HG02840 (cell line): ENCODE results near the gene CRTAC1.

Experiments used
- ATAC-seq: cut with Tn5 transposase; IDR thresholded peaks from one replicate; pipeline ENCODE4 v1.9.1; 2021; ENCODE audit warnings: mild to moderate bottlenecking, moderate library complexity, moderate number of reproducible peaks; ENCODE audit not compliant: unreplicated experiment, low FRiP score

CRTAC1 gene

GRCh38 chr10:97925308-97925938 is 105.0 kb downstream of the CRTAC1 start:
- ATAC-seq: no peak

- no peak for ATAC-seq
Measured at GRCh38 chr10:97924678-97925077, 105.7 kb downstream of the CRTAC1 start.

DNA sequence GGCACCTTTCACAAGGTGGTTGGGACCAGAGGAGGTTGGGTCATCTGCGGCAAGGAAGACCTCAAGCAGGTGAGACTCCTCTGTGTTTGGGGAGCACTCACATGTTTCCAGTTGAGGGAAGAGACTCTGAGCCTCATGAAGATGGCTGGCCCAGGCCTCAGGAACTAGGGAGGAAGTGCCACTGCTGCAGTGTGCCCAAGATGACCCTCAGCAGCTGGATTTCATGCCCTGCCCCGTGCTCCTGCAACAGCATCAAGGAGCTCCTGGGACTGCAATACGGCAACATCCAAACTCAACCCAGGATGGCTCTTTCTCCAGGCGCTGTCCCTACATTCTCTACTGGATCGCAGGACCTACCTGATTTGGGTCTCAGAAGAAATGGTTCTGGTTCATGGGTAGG is 106.9 kb downstream of the CRTAC1 start:
- no peak for ATAC-seq

GRCh38 chr10:97923057-97923456 is 107.4 kb downstream of the CRTAC1 start:
- ATAC-seq: no peak

- no peak for ATAC-seq
Measured at GRCh38 chr10:97922022-97922758, 108.2 kb downstream of the CRTAC1 start.

DNA sequence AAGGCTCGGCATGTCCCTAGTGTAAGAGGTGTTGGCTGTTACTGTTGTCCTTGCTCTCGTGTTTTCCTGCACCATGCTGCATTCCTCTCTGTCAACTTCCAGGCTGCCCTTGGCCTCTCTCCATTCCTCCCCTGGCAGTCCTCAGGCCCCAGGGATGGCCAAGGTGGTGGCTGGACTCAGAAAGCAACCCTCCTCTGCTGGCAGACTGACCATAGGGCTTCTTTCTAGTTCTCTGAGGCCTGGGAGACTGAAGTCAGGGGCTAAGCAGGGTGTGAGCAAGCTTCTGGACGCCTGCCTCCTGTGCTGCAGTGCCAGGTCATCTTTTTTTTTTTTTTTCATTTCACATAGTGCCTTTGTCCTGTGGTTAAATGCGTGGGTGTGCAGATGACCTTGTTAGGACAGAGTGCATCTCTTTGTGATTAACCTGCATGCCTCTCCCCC is 108.8 kb downstream of the CRTAC1 start:
- no peak for ATAC-seq

DNA sequence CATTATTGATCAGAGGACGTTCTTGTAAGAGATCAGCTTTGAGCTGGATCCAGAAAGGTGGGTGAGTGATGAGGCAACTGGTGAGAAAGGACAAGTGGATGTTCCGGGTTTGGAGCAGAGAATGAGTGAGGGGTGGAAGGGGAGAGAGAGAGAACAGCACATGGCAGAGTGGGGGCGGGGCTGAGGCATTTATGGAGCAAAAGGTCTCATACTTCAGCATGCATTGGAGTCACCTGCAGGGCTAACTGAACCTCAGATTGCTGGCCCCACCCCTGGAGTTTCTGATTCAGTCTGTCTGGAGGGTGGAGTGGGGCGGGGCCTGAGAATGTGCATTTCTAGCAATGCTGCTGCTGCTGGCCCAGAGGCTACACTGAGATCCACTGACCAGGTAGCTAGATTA is 109.6 kb downstream of the CRTAC1 start:
- no peak for ATAC-seq

- ATAC-seq: no peak
Measured at GRCh38 chr10:97919012-97919411, 111.4 kb downstream of the CRTAC1 start.

GRCh38 chr10:97916586-97916985 is 113.8 kb downstream of the CRTAC1 start:
- ATAC-seq: no peak

DNA sequence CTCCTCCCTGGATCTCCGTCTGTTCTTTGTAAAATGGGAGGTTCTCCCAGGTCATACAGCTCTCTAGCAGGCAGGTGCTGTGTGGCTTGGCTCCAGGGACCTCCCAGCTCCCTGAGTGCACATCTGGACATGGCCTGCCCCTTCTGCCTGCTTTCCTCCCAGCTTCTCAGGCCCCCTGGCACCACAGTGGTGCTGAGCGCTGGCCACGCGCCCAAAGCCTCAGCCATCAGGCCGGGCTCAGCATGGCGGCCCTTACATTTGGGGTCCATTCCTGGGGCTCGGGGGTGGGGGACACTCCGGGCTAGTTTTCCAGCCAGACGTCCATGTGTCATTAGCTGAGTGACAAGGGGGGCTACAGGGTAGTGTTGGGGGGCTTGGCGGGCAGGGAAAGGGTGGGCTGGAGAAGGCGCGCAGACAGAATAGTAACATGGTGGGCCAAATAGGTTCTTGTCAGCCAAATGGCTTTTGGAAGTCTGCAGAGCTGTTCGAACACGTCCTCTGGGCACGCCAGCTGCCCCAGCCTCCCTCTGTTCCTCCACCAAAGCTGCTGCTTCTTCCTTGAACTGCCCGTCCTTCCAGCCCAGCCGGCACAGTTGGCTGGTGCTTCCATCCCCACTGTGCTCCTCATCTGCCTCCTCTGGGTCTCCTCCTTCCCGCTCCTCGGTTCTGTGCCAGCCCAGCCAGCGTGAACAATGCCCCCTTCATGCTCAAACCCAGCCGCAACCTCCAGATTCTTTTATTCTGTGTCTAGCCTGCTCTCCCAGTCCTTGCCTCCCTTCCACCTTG is 114.9 kb downstream of the CRTAC1 start:
- ATAC-seq: no peak

- no peak for ATAC-seq
Measured at GRCh38 chr10:97914837-97915211, 115.6 kb downstream of the CRTAC1 start.

- ATAC-seq: no peak
Measured at GRCh38 chr10:97914171-97914836, 116.1 kb downstream of the CRTAC1 start.

GRCh38 chr10:97913614-97914013 is 116.8 kb downstream of the CRTAC1 start:
- ATAC-seq: no peak

DNA sequence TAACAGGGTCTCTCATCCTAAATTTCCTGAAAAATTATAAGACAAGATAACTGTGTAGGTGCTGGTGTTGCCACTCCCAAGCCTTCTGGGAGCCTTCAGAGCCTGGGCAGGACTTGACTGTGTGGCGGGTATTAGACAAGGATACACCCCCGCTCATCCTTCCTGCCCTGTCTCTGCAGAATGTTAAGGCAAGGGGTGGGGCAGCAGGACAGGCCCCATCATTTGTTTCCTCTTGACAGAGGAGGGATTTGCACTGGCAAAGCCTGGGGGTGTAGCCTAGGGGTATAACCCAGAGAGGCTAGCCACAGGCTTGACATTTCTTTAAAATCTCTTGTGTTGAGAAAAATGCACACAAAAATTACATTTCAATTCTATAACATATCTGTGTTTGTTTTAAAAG is 117.2 kb downstream of the CRTAC1 start:
- ATAC-seq: no peak

DNA sequence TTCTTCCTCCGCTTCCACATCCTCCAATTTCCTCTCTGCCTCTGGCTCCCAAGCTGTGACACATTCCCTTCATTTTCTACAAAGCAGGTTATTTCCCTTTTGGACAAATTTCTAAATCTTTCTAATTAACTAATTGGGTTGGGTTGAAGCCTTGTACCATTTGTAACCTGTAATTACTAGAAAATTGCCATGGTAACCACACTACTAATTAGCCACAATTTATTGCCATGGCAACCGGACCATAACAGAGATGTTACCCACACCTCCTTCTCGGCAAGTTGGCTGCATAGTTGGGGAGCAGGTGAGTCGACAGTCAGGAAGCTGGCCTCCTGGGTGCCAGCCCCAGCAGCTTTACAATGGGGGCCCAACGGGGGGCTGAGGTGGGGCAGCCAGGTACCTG is 119.2 kb downstream of the CRTAC1 start:
- ATAC-seq: no peak

DNA sequence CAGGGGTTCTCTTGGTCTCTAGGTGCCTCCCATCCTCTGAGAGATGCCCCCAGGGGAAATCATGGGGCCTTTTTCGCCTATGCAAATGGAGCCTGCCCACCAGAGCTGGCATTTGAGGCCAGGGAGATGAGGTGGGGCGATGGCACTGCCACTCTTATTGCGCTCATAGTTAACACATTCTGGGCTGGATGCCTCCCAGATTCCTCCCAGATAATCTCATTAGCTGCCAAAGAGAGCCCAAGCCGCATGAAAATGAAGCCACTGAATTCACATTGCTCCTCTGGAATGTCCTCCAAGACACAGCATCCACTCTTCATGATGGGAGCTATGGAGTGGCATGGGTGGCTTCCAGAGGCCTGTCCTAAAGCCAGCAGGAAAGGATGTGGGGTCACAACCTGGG is 119.8 kb downstream of the CRTAC1 start:
- no peak for ATAC-seq

- no peak for ATAC-seq
Measured at GRCh38 chr10:97907830-97908229, 122.6 kb downstream of the CRTAC1 start.

- no peak for ATAC-seq
Measured at GRCh38 chr10:97907211-97907610, 123.2 kb downstream of the CRTAC1 start.

DNA sequence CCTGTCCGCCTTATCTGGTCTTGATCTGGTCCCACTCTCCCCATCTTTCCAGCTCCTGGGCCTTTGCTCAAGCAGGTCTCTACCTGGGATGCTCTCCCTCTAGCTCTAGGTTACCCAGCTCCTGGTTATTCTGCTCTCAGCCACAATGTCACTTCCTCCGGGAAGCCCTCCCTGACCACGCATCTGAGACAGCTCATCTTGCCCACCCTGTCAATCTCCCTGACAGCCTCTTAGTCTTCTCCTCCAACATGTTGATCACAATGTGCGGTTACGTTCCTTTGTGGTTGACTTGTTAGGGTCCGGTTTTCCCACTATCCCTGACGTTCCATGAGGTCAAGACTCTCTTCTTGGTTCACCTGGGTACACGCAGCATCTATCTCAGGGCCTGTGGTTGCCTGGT is 125.1 kb downstream of the CRTAC1 start:
- ATAC-seq: no peak

DNA sequence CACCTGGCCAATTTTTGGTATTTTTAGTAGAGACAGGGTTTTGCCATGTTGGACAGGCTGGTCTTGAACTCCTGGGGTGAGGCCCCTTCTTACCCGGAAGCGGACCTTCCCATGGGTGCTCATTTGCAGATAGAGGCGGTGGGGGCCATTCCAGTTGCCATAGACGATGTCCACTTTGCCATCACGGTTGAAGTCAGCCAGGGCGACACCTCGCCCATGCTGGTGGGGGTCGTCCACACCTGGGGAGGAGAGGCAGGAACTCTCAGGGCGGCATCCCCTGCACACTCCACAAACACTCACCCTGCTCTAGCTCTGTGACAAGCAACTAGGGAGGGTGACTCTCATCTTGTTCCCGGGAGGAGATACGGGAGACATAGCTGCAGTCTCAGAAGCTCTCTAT is 125.8 kb downstream of the CRTAC1 start:
- no peak for ATAC-seq

GRCh38 chr10:97904018-97904381 is 126.4 kb downstream of the CRTAC1 start:
- ATAC-seq: no peak
